LNCaP clone FGC (cell line): ENCODE data around the gene EVI5.

Source experiments
- DNase-seq: peaks from one replicate; pipeline ENCODE4 v3.0.0-alpha.2; 2011; ENCODE audit warnings: low read depth
- H3K4me3 ChIP-seq: 2 replicates; pipeline ENCODE4 v1.5.1; 2011; ENCODE audit warnings: mild to moderate bottlenecking, low read depth, low read length, control low read depth
- TF ChIP-seq, protein P1 (sequence below): IDR thresholded peaks from 2 replicates; pipeline ENCODE4 v1.5.1; 2012; ENCODE audit warnings: mild to moderate bottlenecking; ENCODE audit not compliant: control insufficient read depth, insufficient read depth; ENCODE audit errors: extremely low read depth

The EVI5 gene

DNA sequence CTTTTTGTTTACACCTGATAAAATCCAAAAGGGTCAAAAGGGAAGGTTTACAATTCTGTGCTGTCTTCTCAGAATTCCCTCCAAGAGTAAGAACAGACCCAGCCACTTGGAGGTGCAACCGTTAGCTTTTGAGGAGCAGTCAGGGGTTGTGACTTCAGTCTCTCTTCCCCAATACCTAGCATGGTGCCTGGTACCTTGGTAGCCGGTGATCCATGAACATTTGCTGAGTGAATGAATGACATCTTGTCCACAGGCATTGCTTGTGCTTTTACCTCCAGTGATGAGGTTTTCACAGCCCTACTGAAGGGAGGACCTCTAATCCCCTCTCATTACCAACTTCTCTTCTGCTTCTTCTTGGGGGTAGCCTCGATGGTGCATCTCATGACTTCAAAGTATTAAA lies 309.9 kb downstream of the EVI5 start:
- TF ChIP-seq, protein P1, sequence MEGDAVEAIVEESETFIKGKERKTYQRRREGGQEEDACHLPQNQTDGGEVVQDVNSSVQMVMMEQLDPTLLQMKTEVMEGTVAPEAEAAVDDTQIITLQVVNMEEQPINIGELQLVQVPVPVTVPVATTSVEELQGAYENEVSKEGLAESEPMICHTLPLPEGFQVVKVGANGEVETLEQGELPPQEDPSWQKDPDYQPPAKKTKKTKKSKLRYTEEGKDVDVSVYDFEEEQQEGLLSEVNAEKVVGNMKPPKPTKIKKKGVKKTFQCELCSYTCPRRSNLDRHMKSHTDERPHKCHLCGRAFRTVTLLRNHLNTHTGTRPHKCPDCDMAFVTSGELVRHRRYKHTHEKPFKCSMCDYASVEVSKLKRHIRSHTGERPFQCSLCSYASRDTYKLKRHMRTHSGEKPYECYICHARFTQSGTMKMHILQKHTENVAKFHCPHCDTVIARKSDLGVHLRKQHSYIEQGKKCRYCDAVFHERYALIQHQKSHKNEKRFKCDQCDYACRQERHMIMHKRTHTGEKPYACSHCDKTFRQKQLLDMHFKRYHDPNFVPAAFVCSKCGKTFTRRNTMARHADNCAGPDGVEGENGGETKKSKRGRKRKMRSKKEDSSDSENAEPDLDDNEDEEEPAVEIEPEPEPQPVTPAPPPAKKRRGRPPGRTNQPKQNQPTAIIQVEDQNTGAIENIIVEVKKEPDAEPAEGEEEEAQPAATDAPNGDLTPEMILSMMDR = no peak
- H3K4me3 ChIP-seq = no peak overlapping the region
- no peak for DNase-seq

GRCh38 chr1:92473781-92474495 lies 311.0 kb downstream of the EVI5 start:
- no peak for DNase-seq
- TF ChIP-seq, protein P1 = no peak

GRCh38 chr1:92470216-92470615 lies 314.7 kb downstream of the EVI5 start:
- no peak overlapping the region for H3K4me3 ChIP-seq
- no peak for DNase-seq
- TF ChIP-seq, protein P1 = no peak

More at GRCh38 chr1:92473781-92474495, 311.0 kb downstream of the EVI5 start:
- no peak overlapping the region for H3K4me3 ChIP-seq

GRCh38 chr1:92466683-92467352 lies 318.1 kb downstream of the EVI5 start:
- no peak overlapping the region for H3K4me3 ChIP-seq
- DNase-seq = no peak
- TF ChIP-seq, protein P1 = no peak

DNA sequence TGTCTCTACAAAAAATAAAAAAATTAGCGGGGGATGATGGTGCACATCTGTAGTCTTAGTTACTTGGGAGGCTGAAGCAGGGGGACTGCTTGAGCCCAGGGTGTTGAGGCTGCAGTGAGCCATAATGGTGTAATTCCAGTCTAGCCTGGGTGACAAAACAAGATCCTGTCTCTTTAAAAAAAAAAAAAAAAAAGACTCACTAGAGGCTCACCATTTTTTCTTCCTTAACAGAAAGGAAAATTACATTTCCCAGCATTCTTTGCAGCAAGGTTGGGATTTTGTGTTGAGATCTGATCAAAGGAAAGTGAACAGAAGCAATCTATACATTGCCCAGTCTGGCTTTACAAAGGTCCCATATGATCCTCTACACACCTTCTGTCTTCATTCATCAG lies 319.7 kb downstream of the EVI5 start:
- TF ChIP-seq, protein P1 = no peak
- no peak for DNase-seq
- H3K4me3 ChIP-seq = no peak overlapping the region

GRCh38 chr1:92464588-92465255 lies 320.2 kb downstream of the EVI5 start:
- no peak for DNase-seq
- TF ChIP-seq, protein P1 = no peak
- no peak overlapping the region for H3K4me3 ChIP-seq
